ENCODE results near the gene SUSD2.
A peak's percentile ranks its signal among the peaks of the same experiment; 100 is the strongest.

The SUSD2 gene

DNA sequence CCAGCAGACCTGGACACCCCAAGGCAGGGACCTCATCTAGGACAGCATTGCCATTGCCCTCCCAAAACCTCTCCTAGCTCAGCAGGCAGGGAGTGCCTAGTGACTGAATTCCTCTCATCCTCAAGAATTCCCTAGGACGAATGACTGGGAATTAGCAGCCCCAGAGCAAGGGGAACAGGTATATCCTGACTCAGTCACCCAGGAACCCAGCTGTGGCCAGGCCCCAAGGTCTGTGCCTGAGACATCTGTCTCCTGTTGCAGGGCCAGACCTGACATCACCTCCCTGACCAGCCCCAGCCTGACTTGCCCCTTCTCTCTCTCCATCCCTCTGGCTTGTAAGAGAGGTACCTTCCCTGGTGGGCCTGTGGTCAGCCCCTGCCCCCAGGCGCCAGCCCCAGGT lies 39.0 kb upstream of the SUSD2 start:
- Histone ChIP-seq H3K4me3 (ENCODE audit: low read depth in 1 of 5, low read length in 5 of 5) (no peak overlapping the region), H3K4me1 (ENCODE audit: control insufficient read depth in 5 of 5, insufficient read depth in 5 of 5, low read length in 5 of 5) (peaks cover 19 to 70% (median 64%) of the 10 kb centered on the region in 5 donors), H3K9ac (ENCODE audit: low read length in 5 of 5) (peak overlapping the region in 1 of 5 donors; percentile 14), H3K9me3 (ENCODE audit: control insufficient read depth in 5 of 5, low read length in 5 of 5) (no peaks in the 10 kb centered on the region), H3K27me3 (ENCODE audit: control insufficient read depth in 5 of 5, insufficient read depth in 4 of 5, low read length in 5 of 5) (no peaks in the 10 kb centered on the region), H3K36me3 (ENCODE audit: control insufficient read depth in 5 of 5, insufficient read depth in 5 of 5, low read length in 5 of 5) (peaks cover 0 to 13% (median 0%) of the 10 kb centered on the region in 5 donors), H3K27ac (ENCODE audit: low read depth, low read length) (no peak overlapping the region)

DNA sequence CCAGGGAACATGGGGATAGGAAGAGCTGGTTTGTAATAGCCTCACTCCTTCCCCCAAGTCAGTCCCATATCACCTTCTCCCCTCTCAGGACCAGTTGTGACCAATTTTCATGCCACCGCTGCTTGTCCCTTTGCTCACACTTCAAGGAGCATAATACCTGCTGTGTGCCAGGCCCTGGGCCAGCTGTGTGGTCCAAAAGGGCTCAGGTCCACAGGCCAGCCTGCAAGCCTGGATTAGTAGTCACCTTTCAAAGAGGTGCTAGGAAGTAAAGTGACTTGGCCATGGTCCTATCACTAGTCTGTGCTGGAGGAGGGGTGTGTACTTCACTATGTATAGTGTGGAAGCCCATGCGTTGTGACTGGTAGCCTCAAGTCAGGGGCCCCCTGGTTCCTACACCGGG lies 38.5 kb upstream of the SUSD2 start:
- peaks cover 0 to 13% (median 0%) of the 10 kb centered on the region in 5 donors for H3K36me3 ChIP-seq (ENCODE audit: control insufficient read depth in 5 of 5, insufficient read depth in 5 of 5, low read length in 5 of 5)
- H3K4me1 ChIP-seq (ENCODE audit: control insufficient read depth in 5 of 5, insufficient read depth in 5 of 5, low read length in 5 of 5): peaks cover 23 to 70% (median 62%) of the 10 kb centered on the region in 5 donors
- H3K27me3 ChIP-seq (ENCODE audit: control insufficient read depth in 5 of 5, insufficient read depth in 4 of 5, low read length in 5 of 5): no peaks in the 10 kb centered on the region
- H3K27ac ChIP-seq (ENCODE audit: low read depth, low read length): no peak overlapping the region
- H3K4me3 ChIP-seq (ENCODE audit: low read depth in 1 of 5, low read length in 5 of 5): no peak overlapping the region
- no peaks in the 10 kb centered on the region for H3K9me3 ChIP-seq (ENCODE audit: control insufficient read depth in 5 of 5, low read length in 5 of 5)
- H3K9ac ChIP-seq (ENCODE audit: low read length in 5 of 5): no peak overlapping the region

DNA sequence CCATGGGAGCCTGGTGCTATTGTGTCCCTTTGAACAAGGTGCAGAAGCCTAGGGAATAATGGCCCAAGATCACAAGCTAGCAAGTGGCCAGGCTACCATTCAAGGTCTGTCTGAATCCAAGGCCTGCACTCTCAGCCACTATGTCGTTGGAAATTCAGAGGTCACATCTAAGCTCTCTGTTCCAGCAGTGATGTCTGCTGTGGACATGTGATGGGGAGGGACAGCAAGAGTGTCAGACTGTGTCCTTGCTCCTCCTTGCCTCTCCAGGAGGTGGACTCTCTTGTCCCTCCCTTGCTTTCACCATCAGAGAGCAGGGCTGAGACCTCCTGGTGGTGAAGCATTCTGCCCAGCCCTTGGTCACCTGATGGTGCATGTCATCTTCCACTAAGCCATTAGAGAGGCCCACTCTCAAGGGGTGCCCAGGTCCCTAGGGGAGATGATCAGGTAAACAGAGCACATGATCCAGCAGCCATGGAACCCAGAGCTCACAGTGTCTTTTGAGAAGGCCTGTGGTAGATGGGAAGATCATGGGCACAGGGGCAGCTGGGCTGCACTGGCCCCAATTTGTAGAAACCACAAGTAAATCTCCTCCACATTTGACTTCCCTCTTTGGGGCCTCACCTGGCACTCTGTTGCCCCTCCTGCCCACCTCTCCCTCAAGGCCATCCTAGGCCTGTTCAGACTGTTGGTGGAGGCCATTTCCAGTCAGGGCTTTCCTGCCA lies 37.1 kb upstream of the SUSD2 start:
- Histone ChIP-seq H3K27ac (ENCODE audit: low read depth, low read length) (no peak overlapping the region), H3K4me1 (ENCODE audit: control insufficient read depth in 5 of 5, insufficient read depth in 5 of 5, low read length in 5 of 5) (peaks cover 34 to 83% (median 74%) of the 10 kb centered on the region in 5 donors), H3K9me3 (ENCODE audit: control insufficient read depth in 5 of 5, low read length in 5 of 5) (no peaks in the 10 kb centered on the region), H3K9ac (ENCODE audit: low read length in 5 of 5) (no peak overlapping the region), H3K36me3 (ENCODE audit: control insufficient read depth in 5 of 5, insufficient read depth in 5 of 5, low read length in 5 of 5) (peaks cover 0 to 8% (median 0%) of the 10 kb centered on the region in 5 donors), H3K4me3 (ENCODE audit: low read depth in 1 of 5, low read length in 5 of 5) (no peak overlapping the region), H3K27me3 (ENCODE audit: control insufficient read depth in 5 of 5, insufficient read depth in 4 of 5, low read length in 5 of 5) (no peaks in the 10 kb centered on the region)

DNA sequence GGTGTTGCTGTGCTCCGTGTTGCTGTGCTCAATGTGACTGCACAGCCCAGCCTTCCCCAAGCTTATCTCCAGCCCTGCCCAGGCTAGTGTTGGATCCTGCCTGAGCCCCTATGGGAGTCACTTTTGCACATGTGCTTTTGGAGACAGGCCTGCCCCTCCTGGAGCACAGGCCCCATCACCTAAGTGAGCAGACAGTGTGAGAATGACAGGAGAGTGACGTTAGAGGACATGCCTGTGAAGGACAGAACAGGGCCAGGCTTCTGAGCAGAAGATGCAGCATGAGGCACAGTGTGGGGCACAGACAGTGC lies 36.6 kb upstream of the SUSD2 start:
- H3K9ac ChIP-seq (ENCODE audit: low read length in 5 of 5): no peak overlapping the region
- peaks cover 0 to 8% (median 0%) of the 10 kb centered on the region in 5 donors for H3K36me3 ChIP-seq (ENCODE audit: control insufficient read depth in 5 of 5, insufficient read depth in 5 of 5, low read length in 5 of 5)
- H3K4me1 ChIP-seq (ENCODE audit: control insufficient read depth in 5 of 5, insufficient read depth in 5 of 5, low read length in 5 of 5): peaks cover 34 to 83% (median 77%) of the 10 kb centered on the region in 5 donors
- no peak overlapping the region for H3K27ac ChIP-seq (ENCODE audit: low read depth, low read length)
- no peaks in the 10 kb centered on the region for H3K9me3 ChIP-seq (ENCODE audit: control insufficient read depth in 5 of 5, low read length in 5 of 5)
- H3K4me3 ChIP-seq (ENCODE audit: low read depth in 1 of 5, low read length in 5 of 5): no peak overlapping the region
- H3K27me3 ChIP-seq (ENCODE audit: control insufficient read depth in 5 of 5, insufficient read depth in 4 of 5, low read length in 5 of 5): no peaks in the 10 kb centered on the region

DNA sequence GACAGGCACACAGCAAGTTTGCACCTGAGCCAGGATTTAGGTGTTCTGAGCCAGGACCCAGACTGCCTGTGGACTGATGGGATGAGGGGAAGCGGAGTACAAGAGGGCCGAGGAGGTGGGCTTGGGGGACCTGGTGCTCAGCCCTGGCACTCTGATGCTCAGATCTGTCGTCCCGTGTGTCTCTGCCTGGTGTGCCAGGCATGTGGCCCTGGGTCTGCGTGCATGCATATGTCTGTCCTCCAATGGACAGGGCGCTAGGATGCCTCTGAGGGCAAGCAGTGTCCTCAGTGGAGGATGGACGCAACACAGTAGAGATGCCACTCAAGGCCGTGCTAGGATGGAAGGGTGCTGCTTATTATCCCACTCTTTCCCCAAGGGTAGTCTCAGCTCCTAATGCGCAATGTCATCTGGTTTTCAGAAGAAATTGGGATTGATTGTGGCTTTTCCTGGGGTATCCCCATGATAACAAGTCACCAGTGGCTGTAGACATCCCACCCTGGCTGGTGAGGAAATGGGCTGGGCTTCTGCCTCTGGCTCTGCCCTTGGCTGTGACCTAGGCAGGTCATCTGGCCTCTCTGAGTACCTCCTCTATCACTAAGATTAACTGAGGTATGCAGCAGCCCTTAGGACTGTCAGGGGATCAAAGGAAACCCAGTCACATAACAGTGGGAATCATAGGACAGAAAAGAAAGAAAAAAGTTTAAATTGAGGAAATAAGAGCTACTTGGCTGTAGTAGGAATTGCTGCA lies 35.7 kb upstream of the SUSD2 start:
- H3K27ac ChIP-seq (ENCODE audit: low read depth, low read length): peak overlapping the region; percentile 28
- H3K27me3 ChIP-seq (ENCODE audit: control insufficient read depth in 5 of 5, insufficient read depth in 4 of 5, low read length in 5 of 5): no peaks in the 10 kb centered on the region
- peaks cover 34 to 75% (median 71%) of the 10 kb centered on the region in 5 donors for H3K4me1 ChIP-seq (ENCODE audit: control insufficient read depth in 5 of 5, insufficient read depth in 5 of 5, low read length in 5 of 5)
- H3K9me3 ChIP-seq (ENCODE audit: control insufficient read depth in 5 of 5, low read length in 5 of 5): no peaks in the 10 kb centered on the region
- H3K9ac ChIP-seq (ENCODE audit: low read length in 5 of 5): peak overlapping the region in 2 of 5 donors; percentile 5 to 21
- peaks cover 0 to 5% (median 0%) of the 10 kb centered on the region in 5 donors for H3K36me3 ChIP-seq (ENCODE audit: control insufficient read depth in 5 of 5, insufficient read depth in 5 of 5, low read length in 5 of 5)
- H3K4me3 ChIP-seq (ENCODE audit: low read depth in 1 of 5, low read length in 5 of 5): peak overlapping the region in 3 of 5 donors; percentile 6 to 42 (median 40)

DNA sequence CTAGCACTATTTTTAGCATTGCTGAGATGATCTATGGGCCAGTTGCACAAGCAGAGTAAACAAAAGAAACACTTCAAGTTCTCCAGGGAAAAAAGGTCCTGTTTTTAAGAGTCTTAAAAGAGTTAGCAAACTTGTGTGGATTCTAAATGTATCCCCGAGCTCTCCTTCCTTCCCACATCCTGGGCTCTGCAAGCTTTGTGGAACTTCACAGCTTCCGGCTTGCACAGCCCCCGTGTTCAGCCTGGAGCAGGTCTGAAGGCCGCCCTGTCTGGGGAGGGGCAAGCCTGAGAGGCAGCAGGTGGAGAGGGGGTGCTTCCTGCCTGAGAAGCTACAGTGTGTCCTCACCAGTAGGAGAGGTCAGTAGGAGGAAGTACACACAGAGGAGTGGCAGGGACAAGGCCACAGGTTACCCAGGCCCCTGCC lies 35.1 kb upstream of the SUSD2 start:
- H3K27ac ChIP-seq (ENCODE audit: low read depth, low read length): peak overlapping the region; percentile 28
- no peaks in the 10 kb centered on the region for H3K9me3 ChIP-seq (ENCODE audit: control insufficient read depth in 5 of 5, low read length in 5 of 5)
- no peaks in the 10 kb centered on the region for H3K27me3 ChIP-seq (ENCODE audit: control insufficient read depth in 5 of 5, insufficient read depth in 4 of 5, low read length in 5 of 5)
- H3K4me3 ChIP-seq (ENCODE audit: low read depth in 1 of 5, low read length in 5 of 5): peak overlapping the region in 2 of 5 donors; percentile 40 to 42
- H3K4me1 ChIP-seq (ENCODE audit: control insufficient read depth in 5 of 5, insufficient read depth in 5 of 5, low read length in 5 of 5): peaks cover 34 to 69% (median 65%) of the 10 kb centered on the region in 5 donors
- H3K36me3 ChIP-seq (ENCODE audit: control insufficient read depth in 5 of 5, insufficient read depth in 5 of 5, low read length in 5 of 5): no peaks in the 10 kb centered on the region
- no peak overlapping the region for H3K9ac ChIP-seq (ENCODE audit: low read length in 5 of 5)

DNA sequence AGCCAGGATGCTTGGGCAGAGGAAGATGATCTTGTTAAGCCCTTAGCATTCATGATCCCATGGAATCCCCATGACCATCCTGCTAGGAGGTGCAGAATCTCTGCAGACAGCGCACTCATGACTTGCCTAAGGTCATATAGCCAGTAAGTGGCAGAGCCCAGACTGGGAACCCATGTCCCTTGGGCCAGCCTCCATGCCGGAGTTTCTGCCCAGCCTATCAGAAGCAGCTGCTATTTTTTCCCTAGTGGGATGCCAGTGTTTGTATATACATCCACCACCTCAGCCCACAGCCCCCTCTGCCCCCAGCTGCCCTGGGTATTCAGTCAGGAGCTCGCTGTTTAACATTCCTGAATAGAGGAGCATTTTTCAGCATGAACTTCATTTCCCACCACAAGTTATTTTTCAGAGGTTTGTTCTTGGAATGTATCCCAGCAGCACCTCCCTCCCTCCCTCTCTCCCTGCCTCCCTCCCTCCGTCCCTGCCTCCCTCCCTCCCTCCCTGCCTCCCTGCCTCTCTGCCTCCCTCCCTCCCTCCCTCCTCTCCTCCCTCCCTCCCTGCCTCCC lies 34.4 kb upstream of the SUSD2 start:
- Histone ChIP-seq H3K4me3 (ENCODE audit: low read depth in 1 of 5, low read length in 5 of 5) (peak overlapping the region in 1 of 5 donors; percentile 8), H3K9me3 (ENCODE audit: control insufficient read depth in 5 of 5, low read length in 5 of 5) (no peaks in the 10 kb centered on the region), H3K4me1 (ENCODE audit: control insufficient read depth in 5 of 5, insufficient read depth in 5 of 5, low read length in 5 of 5) (peaks cover 34 to 63% (median 61%) of the 10 kb centered on the region in 5 donors), H3K27me3 (ENCODE audit: control insufficient read depth in 5 of 5, insufficient read depth in 4 of 5, low read length in 5 of 5) (no peaks in the 10 kb centered on the region), H3K36me3 (ENCODE audit: control insufficient read depth in 5 of 5, insufficient read depth in 5 of 5, low read length in 5 of 5) (peaks cover 0 to 2% (median 0%) of the 10 kb centered on the region in 5 donors), H3K9ac (ENCODE audit: low read length in 5 of 5) (no peak overlapping the region), H3K27ac (ENCODE audit: low read depth, low read length) (no peak overlapping the region)

DNA sequence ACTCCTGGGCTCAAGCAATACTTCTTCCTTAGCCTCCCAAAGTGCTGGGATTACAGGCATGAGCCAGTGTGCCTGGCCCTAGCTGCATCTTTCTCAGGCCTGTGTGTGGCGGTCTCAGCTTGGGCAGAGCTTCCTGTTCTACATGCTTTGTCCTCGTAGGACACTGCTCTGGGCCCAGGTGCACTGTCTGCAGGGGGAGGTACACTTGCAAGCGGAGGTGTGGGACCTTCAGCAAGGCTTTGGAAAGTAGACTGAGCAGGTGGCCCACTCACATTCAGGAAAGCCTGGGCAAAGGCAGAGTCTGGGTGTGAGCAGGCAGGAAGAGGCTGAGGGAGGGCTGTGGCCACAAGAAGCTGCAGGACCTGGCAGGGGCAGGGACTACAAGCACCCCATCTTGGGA lies 33.6 kb upstream of the SUSD2 start:
- Histone ChIP-seq H3K27me3 (ENCODE audit: control insufficient read depth in 5 of 5, insufficient read depth in 4 of 5, low read length in 5 of 5) (no peaks in the 10 kb centered on the region), H3K9ac (ENCODE audit: low read length in 5 of 5) (no peak overlapping the region), H3K9me3 (ENCODE audit: control insufficient read depth in 5 of 5, low read length in 5 of 5) (no peaks in the 10 kb centered on the region), H3K36me3 (ENCODE audit: control insufficient read depth in 5 of 5, insufficient read depth in 5 of 5, low read length in 5 of 5) (peaks cover 0 to 2% (median 0%) of the 10 kb centered on the region in 5 donors), H3K4me3 (ENCODE audit: low read depth in 1 of 5, low read length in 5 of 5) (no peak overlapping the region), H3K27ac (ENCODE audit: low read depth, low read length) (no peak overlapping the region), H3K4me1 (ENCODE audit: control insufficient read depth in 5 of 5, insufficient read depth in 5 of 5, low read length in 5 of 5) (peaks cover 34 to 61% (median 58%) of the 10 kb centered on the region in 5 donors)

DNA sequence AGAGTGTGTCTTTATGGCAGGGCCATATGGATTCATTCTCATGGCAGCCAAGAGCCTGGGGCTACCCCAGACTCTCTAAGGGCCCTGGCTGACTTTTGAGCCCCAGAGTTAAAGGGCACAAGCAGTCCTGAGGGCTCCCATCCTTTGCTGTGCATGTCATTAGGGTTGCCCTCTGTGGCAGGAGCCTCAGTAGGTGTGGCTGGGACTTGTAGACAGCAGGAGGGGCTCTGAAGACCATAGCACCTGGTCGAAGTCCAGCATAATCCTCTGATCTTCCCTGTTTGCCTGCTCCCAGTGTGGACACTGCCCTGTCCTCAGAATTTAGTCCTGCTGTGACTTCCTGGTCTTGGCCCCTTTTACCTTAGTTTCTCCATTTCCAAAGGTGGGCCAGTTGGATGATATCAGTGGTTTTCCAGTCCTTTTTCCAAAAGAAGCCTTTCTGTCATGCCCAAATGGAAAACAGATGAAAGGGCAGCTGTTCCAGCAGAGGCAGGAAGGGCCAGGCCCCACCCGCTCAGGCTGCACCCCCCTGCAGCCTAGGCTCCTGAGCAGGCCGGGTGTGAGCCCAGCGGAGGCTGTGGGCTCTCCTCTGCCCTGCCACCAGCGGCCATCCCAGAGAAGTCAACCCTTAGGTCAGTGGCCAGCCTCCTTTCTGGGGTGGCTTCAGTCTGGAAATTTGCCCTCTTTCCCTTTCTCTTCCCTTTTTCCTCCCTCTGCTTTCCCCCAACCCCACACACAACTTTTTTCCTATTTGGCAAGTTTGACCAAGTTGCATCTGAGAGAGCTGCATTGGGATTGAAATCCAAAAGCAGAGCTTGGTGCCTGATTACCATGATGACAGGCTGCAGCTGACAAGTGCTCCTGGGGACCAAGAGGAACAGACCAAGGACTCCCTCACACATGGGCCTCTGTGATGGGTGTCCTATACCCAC lies 32.8 kb upstream of the SUSD2 start:
- peak overlapping the region in 1 of 5 donors; percentile 15 for H3K9ac ChIP-seq (ENCODE audit: low read length in 5 of 5)
- H3K27me3 ChIP-seq (ENCODE audit: control insufficient read depth in 5 of 5, insufficient read depth in 4 of 5, low read length in 5 of 5): no peaks in the 10 kb centered on the region
- peak overlapping the region in 1 of 5 donors; percentile 19 for H3K4me3 ChIP-seq (ENCODE audit: low read depth in 1 of 5, low read length in 5 of 5)
- H3K36me3 ChIP-seq (ENCODE audit: control insufficient read depth in 5 of 5, insufficient read depth in 5 of 5, low read length in 5 of 5): peaks cover 0 to 2% (median 0%) of the 10 kb centered on the region in 5 donors
- peaks cover 34 to 69% (median 63%) of the 10 kb centered on the region in 5 donors for H3K4me1 ChIP-seq (ENCODE audit: control insufficient read depth in 5 of 5, insufficient read depth in 5 of 5, low read length in 5 of 5)
- H3K9me3 ChIP-seq (ENCODE audit: control insufficient read depth in 5 of 5, low read length in 5 of 5): no peaks in the 10 kb centered on the region
- H3K27ac ChIP-seq (ENCODE audit: low read depth, low read length): no peak overlapping the region

All from subcutaneous abdominal adipose tissue (tissue), 5 donors.